HG02610 (cell line): Measurements from ENCODE around the gene OTUB1.

Source experiments
- ATAC-seq: cut with Tn5 transposase; IDR thresholded peaks from one replicate; pipeline ENCODE4 v1.9.1; 2021; ENCODE audit warnings: mild to moderate bottlenecking, moderate library complexity; ENCODE audit not compliant: unreplicated experiment

The OTUB1 gene

DNA sequence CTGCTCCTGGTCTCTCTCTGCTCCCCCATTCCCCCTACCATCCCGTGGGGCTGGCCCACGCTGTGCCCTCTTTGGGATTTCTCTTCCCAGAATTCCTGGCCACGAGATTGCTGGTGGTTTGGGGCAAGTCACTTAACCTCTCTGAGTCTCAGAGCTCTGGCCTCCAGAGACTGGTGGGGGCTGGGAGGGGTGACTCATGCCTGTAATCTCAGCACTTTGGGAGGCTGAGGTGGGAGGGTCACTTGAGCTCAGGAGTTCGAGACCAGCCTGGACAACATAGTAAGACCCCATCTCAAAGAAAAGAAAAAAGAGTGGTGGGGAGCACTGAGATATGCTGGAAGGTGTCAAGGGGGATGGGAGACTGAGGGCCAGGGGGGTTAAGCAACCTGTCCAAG, 18.3 kb downstream of the OTUB1 start:
- ATAC-seq = no peak

DNA sequence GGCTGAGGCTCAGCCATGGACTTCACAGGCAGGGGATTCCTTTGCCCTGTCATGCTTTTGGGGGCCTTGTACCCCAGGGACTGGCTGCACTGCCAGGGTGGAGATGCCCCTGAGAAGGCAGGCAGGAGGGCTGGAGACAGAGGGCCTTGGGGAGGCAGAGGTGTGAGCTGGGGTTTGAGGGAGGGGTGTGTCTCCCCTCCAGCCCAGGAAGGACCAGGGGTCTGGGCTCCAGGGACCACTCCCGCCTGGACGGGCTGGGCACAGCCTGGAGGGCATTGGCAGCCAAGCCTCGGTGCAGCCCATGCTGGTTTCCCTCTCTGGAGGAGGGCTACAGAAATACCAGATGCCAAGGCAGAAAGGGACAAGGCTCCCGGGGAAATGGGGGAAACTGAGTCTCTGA, 19.5 kb downstream of the OTUB1 start:
- no peak for ATAC-seq

DNA sequence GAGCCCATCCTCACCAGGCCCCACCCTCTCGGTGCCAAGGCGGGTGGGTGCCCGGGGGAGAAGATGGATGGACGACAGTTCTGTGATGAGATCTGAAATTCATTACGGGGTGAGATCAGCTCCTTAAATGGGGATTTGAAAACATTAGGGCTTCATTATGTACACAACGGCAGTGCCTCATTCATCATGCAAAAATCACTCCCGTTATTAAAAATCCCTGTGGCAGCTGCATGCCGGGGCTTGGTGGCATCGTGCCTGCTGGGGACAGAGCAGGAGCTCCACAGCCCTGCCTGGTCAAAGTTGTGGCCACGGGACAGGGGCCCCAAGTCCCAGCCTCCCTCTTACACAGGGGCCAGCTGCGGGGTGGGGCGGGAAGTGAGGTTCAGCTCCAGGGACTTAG, 20.2 kb downstream of the OTUB1 start:
- no peak for ATAC-seq

DNA sequence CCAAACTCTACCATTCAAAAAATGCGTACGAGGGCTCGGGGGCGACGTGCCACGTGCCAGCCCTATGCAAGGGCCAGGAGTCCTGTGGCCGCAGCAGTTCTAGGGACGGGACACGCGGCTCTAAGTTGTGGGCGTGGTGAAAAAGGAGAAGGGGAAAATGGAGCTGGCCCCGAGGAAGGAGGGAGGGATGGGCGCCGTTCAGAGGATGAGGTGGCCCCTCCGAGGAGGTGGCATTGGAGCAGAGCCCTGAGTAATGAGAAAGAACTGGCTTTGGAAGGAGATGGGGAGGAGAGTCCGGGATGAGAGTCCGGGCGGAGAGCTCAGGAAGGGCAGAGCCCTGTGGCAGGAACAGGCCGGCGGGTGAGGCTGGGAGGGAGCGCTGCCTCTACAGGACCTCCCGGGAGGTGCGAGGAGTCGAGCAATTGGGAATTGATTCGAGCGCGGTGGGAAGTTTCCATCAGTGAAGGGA, 21.0 kb downstream of the OTUB1 start:
- ATAC-seq = no peak

DNA sequence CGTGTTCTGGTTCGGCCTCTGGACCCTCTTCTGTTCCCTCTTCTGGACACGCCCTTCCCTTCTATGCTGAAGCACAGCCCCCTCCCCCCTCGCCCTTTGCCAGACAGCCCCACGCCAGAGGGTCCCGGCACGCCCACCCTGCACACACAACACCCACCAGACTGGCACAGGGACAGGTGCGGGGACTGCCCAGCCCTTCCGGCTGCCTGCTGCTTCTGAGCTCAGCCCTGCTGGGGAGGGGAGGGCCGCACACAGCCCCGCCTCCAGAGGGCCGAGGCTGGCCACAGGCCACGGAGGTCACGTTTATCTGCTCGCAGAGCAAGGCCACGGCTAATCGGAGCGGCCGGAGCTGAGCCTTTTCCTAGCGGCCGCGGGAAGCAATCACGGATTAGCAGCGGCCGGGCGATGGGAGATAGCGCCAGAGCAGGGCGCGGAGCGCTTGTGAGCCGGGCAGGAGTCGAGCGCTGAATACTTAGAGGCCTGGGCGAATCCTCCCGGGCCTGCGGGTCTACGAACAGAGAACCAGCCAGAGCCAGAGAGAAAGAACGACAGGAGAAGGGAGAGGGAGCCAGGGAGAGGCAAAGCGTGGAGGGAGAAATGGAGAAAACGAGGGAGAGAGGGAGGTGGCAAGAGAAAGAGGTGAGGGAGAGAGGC, 21.5 kb downstream of the OTUB1 start:
- ATAC-seq = no peak

DNA sequence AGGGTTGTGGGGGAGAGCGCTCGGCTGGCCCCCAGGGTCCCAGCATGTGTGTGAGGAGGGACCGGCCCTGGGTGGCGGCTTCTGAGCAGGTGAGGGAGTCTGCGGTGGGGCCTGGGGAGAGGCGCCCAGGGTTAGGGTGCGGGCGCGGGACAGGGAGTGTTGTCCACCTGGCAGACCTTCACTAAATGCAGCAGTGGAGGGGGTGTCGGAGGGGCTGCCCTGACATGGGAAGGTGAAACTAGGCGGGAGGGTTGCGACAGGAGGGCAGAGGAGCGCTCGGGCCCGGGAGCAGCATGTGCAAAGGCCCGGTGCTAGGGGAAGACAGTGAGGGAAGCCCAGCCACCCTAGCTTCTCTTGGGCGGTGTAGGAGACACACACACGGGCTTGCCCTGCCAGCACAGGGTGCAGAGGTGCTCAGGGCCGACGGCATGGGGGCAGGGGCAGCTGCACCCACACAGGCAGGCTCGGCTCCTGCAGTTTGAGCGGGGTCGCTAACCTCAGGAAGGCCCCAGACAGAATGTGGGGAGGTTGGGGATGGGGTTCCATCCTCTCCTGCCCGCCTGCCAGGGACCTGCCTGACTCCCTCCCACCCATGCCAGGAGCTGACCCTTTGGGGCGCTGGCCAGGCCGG, 22.2 kb downstream of the OTUB1 start:
- no peak for ATAC-seq

DNA sequence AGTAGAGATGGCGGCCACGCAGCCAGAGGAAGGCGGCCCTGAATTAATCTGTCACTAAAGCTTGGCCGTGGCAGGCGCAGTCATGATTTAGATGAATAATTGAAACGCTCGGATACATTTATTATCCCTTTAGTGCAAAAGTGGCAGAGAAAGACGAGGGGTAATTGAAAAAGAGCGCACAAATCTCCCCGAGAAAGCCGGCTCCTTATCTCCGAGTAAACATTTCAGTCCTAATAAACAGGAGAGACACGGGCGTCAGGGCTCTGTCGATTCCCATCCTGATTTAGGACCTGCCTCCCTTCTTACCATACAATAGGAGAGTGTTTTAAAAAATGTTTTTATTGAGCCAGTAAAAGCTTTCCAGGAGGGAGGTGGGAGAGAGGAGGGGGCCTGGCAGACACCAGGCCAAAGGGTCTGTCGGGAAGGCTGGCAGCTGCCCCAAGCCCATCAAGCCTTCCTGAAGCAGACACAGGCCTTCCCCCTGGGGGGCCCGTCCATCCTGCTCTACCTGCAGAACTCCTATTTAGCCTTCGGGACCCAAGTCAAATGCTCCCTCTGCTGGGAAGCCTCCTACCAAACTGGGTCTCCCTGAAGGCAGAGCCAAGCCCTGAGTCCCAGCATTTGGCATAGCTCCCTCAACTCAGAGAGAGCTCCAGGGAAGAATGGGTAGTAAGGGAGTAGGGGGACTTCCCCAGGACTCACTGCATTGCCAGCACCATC, 22.8 kb downstream of the OTUB1 start:
- ATAC-seq = no peak

DNA sequence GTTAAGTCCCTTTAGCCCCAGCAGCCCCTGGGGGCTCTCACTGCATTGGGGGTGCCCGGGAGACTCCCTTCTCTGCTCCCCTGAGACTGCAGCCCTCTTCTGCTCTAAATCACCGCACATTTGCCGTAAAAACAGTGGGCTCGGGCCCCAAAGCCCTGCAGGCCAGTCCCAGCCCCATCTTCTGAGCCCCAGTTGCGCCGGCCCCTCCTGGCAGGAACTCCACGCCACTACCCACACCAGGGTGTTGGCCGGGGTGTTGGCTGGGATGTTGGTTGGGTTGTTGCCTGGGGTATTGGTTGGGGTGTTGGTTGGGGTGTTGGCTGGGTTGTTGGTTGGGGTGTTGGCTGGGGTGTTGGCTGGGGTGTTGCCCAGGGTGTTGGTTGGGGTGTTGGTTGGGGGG, 23.5 kb downstream of the OTUB1 start:
- no peak for ATAC-seq

DNA sequence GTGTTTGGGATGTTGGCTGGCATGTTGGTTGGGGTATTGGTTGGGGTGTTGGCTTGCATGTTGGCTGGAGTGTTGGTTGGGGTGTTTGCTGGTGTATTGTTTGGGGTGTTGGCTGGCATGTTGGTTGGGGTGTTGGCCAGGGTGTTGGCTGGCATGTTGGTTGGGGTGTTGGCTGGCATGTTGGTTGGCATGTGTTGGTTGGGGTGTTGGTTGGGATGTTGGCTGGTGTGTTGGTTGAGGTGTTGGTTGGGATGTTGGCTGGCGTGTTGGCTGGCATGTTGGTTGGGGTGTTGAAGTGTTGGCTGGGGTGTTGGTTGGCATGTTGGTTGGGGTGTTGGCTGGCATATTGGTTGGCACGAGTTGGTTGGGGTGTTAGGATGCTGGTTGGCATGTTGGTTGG, 24.5 kb downstream of the OTUB1 start:
- no peak for ATAC-seq

DNA sequence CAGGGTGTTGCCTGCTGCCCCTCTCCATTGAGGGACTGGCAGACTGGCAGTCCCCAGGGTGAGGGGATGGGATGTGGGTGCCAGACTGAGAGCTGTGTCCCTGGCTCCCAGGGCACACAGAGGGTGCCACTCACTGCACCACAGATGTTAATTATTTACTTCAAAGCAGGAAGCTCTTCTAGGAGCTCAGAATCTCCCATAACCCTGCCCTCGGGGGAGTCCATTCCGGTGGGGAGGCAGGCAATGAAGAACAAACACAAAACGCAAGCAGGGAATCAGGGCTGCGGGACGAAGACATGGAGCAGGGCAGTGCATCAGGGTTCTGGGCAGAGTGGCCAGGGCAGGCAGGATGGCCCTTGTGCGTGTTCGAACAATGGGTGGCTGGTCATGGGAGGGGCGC, 25.1 kb downstream of the OTUB1 start:
- no peak for ATAC-seq

DNA sequence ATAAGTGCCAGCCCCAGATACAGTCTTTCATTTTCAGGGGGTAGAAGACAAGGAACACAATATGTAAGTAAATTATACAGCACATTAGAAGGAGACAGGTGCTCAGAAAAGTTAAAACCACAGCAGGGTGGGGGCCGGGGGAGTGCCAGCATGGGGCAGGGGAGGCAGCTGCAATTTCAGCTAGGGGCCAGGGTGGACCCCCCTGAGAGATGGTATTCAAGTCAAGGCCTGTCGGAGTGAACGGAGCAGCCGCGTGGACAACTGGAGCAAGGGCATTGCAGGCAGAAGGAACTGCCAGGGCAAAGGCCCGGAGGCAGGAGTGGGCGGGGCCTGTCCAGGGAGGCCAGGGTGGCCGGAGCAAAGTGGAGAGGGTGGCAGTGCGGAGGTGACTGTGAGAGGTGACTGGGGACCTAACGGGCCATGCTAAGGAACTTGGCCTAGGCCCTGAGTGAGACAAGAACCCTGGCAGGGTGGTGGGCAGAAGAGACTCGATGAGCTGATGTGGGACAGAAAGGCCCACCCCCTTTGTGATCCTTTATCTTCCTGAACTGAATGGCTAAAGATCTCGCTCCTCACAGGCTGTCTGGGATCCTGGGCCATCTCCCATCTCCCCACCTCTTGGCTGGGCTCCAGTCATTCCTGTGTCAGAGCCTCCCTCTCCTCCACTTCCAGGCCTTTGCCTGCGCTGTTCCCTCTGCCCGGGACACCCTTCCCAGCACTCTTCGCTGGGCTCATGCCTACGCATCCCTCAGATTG, 27.1 kb downstream of the OTUB1 start:
- ATAC-seq = no peak

DNA sequence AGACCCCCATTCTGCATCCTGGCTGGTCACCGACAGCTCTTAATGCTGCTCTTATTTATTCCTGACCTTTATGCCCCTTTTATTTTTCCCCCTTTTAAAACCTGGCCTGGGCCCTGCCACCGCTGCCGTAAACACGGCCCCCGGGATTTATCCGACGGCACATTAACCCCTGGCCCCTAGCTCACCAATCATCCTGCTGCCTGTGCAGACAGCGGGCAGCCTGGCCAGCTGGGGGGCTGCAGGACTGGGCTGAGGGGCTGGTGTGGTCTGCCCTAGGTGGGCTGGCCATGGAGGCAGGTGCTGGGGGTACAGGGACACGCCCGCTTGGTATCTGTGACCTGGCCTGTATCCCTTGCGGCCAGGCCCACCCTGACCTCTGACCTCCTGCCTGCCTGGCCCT, 28.1 kb downstream of the OTUB1 start:
- no peak for ATAC-seq

DNA sequence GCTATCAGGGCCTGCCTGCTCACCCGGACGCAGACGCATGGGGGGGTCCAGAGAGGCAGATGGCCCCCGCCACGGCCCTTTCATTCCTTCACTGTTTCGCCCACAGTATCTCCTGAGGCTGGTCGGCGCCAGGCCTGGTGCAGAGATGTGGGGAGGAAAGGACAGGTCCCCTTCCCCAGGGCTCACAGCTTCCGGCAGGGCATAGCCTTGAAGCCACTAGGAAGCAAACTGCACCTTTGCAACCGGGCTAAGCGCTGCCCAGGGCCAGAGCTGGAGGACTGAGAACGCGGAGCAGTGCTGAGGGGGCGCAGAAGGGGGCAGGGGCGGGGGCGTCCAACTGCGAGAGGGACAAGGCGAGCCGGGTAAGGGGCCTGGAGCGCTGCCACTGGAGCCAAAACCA, 29.3 kb downstream of the OTUB1 start:
- no peak for ATAC-seq

DNA sequence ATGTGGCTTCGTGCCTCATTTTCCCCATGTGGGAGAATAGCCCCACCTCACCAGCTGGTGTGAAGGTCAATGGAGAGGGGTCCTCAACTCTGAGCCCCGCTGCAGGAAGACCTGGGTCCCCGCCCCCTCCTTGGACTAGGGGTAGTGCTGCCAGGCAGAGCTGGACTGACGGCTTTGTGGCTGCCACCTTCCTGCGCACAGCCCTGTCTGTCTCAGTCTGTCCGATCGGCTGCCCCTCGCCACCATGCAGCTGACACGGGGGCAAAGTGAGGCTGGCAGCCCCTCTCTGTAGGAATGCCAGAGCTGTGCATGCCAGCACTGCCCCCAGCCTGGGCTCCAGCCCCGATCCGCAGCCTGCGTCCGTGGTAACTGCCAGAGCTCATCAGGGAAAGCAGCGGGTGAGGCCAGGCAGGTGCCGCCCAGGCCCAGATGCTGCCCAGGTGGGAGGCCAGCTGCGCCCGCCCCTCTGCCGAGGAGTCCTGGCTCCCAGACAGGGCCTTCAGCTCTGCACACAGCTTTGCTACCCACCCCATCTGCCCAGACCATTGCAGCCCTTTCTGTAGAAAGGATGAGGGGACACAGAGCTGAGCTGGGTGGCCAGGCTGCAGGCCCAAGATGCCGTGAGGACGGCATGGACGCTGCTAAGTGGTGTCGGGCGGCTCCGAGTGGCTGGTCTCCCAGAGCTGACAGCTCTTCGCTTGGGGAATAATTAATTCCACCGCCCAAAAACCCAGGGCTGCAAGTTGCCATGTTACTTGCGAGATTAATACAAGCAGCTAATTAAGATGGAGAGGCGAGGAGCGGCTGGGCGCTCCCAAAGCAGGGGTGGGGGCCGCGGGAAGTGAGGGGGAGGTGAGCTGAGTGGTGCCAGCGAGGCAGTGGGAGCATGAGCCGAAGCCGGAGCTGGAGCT, 30.0 kb downstream of the OTUB1 start:
- no peak for ATAC-seq

DNA sequence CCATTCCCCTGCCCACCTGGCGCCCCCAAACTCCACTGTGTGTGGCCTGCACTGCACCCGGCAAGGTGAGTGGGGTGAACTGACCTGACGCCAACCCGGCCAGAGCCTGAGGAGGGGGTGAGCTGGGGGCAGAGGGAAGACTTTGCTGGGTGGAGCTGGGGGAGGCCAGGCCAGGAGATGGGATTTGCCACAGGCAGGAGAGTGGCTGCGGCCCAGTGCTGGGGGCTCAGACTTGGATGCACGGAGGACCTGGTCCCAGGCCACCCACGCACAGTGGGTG, 31.6 kb downstream of the OTUB1 start:
- ATAC-seq = no peak

DNA sequence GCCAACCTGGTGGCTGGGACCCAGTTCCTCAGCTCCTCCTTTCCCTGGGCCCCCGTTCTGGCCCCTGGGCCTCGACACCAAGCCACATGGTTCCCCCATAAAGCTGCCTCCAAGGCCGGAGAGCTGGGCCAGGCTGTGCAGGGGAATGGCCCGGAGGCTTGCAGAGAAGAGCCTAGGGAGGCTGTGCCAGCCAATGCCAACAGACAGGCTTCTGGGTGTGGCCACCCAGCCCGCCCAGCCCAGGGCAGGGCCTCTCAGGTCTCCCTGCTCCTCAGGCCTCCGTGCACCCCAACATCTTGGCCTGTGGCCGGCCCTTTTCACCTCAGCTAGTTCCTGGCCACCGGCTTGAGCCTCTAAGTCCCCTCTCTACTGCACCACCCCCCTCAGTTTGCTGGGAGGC, 32.1 kb downstream of the OTUB1 start:
- ATAC-seq = no peak

DNA sequence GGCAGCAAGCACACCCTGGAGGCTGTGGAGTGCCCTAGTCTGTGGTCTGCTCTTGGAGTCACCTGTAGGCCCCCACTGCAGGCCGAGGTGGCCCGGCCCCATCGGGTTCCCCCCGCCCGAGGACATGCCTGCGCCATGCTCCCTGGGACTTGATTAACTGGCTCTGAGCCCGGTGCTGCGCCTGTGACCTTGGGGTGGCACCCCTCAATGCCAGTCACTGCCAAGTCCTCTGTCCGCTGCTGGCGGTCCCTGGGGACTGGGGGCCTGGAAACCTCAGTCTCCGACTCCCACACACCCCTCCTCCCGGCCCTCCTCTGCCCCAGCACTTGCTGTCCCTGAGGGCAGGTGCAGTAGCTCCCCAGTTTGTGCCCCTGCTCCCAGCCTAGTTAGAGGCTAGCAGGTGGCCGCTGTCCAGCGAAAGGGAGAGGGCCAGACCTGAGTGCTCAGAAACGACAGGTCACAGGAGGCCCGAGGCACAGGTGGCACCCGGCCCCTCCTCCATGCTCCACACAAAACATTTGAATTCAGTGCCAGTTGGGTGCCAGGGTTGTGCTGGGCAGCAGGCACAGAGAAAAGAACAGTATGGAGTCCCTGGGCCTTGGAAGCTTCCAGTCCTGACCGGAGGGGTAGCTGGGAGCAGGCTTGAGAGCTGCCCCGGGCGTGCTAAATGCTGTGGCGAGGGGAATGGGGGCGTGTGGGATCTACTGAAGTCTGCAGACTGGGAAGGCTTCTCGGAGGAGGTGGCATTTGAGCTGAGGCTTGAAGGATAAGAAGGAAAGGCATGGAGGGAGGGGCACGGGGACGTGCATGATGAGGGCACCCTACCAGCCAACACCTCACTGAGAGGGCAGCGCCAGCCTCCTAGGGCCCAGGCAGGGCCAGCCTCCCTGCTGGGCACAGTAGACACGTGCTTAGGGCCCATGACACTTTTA, 33.1 kb downstream of the OTUB1 start:
- ATAC-seq = no peak

DNA sequence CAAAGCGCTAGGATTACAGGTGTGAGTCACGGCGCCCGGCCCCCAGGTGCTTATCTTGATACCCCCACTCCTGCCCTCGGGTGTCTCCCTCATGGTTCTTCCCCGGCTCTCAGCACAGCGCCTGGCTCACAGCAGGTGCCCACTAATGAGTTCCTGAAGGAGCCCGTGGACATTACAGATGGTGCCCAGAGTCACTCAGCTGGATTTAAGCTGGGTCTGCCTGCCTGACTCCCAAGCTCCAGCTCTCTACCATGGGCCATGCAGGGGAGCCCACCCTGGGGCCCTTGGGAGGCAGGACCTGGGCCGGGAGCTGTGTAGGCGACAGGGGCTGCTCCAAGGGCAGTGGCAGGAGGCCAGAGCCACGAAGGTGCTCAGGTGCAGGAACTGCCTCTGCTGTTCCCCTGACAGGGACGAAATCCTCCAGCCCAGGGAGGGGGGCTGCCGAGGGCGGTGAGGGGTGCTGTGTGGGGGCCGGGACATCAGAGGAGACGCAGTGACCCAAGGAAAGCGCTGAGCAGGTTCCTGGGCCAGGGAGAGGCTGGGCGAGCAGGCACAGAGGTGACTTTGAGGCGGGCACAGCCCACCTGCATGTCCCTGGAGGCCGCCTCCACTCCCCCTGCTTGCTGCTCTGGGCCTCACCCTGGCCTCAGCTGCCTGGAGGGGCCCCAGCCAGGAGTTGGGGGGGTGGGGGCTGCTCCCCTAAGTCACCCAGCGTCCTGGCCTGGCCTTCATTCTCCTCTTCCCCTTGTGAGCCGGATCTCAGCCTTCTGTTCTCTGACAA, 34.9 kb downstream of the OTUB1 start:
- ATAC-seq = no peak

DNA sequence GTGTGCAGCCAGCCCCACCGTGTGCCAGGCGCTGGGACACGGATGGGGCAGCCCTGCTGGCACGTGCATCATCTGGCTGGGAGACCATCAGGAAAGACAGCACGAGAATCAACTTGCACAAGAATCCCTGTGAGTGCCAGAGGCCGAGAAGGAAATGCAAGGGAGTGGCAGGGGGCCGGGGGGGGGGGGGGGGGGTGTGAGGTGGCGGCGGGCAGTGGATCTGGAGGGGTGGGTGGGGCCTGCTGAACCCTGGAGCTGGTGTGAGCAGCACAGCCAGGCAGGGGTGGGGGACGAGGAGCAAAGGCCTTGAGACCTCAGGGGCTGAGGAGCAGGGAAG, 35.5 kb downstream of the OTUB1 start:
- ATAC-seq = no peak
